Aortic smooth muscle cell (primary cell): Measurements from ENCODE around the gene AFG1L. TPM values are rescaled to one million over a fixed set of nuclear protein-coding genes. Genes with fewer than 3 reads are reported as not detected.

Source experiments
- total RNA-seq: library from RNA; depleted of rRNA; stranded (reverse); fragments of >200 nt; gene quantifications from 2 replicates; pipeline ENCODE4 v1.2.3, GENCODE V29; 2014

AFG1L gene
- 4.0 and 4.8 TPM in 2 replicates for total RNA-seq

GRCh38 chr6:108294727-108295625, at the start of gene AFG1L:
Gene AFG1L (plus strand): TSS chr6:108295054. CDS start chr6:108295080, 26 bp downstream.

GRCh38 chr6:108260809-108261569, 33.9 kb upstream of the AFG1L start, which contains the start of gene SNX3:
Gene SNX3 (minus strand): TSS chr6:108261040. CDS start chr6:108260921, 119 bp downstream.

DNA sequence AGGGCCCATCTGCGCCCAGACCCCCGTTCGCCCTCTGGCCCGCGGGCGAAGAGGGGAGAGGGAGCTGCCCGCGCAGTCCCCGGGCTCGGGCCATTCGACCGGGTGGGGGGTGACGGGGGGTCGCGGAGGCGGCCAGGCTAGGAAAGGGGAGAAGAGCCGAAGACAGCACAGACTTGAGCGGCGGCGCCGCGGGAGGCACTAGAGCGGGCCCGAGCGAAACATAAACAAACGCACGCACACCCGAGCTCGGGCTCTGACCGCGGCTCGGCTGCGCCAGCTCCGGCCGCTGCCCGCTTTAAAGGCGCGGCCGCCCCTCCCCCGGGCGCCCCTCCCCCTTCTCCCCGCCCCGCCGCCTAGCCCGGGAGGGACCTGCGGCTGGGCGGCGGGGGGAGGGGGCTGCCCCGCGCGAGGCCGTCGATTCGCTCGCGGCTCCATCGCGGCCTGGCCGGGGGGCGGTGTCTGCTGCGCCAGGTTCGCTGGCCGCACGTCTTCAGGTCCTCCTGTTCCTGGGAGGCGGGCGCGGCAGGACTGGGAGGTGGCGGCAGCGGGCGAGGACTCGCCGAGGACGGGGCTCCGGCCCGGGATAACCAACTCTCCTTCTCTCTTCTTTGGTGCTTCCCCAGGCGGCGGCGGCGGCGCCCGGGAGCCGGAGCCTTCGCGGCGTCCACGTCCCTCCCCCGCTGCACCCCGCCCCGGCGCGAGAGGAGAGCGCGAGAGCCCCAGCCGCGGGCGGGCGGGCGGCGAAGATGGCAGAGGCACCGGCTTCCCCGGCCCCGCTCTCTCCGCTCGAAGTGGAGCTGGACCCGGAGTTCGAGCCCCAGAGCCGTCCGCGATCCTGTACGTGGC, 265.8 kb downstream of the AFG1L start, which contains the start of gene FOXO3:
Gene FOXO3, plus strand, starts transcription at position 455 of the 846 bp plus-strand sequence. Its CDS starts 292 bp downstream, at position 747.

Other genes starting within 250 kb of the AFG1L start
- 55.8 and 60.0 TPM in 2 replicates for gene OSTM1, start 220.3 kb upstream of the AFG1L start, total RNA-seq
- gene NR2E1, start 129.0 kb upstream of the AFG1L start, total RNA-seq, result not detected in 2 replicates
- 164 and 176 TPM in 2 replicates for gene SNX3, start 34.0 kb upstream of the AFG1L start, total RNA-seq